ENCODE measurements around the gene ATF6B.
A peak's percentile ranks its signal among the peaks of the same experiment; 100 is the strongest.
"Not testable (repeated sequence)": the region's sequence is repeated elsewhere in the genome, so short reads cannot be mapped to it uniquely, and the experiment has no call there.

Gene ATF6B

GRCh38 chr6:32154514-32155161 lies 26.6 kb upstream of the ATF6B start:
- peak; percentile 78 for DNase-seq (ENCODE audit: low spot score)

- peak; percentile 81 for DNase-seq (ENCODE audit: low spot score)
Observed at GRCh38 chr6:32153564-32154513, 25.8 kb upstream of the ATF6B start, which contains the start of gene PPT2. TSS of gene PPT2 (plus strand) at chr6:32154141. CDS start at chr6:32154595, 454 bp downstream.

- DNase-seq (ENCODE audit: low spot score) = peak; percentile 18
Observed at GRCh38 chr6:32152769-32153563, 24.9 kb upstream of the ATF6B start.

DNA sequence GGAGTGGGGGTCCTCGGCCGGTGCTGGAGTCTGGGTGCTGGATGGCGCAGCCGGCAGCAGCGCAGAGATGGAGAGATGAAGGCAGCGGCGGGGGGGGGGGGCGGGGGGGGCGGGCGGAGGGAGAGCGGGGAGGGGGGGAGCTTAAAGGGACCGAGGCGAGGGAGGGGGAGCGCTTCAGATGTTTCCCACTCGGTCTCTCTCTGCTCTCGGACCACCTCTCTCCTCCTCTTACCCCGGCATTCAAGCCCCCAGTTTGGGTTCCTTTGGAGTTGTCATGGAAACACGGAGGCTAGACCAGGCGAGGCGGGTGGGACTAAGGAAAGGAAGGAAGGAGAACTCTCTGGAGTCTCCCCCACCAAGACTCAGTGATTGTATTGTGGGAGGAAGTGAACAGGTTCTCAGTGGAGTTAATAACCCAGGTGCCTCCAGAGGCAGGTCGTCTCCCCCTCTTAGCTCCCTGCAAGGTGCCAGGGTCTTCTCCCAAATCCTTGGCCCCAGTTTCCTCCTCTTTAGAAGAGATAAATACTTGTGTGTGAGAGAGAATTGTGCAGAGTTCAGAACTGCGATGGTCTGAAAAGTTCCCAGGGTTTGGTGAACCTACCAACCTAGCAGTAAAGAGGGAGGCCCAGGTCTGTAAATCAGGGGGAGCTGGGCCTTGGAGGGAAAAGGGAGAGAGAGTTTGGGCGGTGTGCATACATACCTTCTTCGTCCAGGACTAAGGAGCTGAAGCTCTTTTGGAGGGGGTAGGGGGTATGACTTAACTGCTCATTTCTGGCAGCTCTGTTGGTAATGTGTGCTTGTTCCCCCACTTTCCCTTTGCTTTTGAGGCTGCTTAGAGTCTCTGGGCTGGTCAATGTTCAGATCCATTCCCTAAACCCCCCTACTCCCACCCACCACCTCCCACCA lies 24.1 kb upstream of the ATF6B start, which contains the start of gene PRRT1:
Gene PRRT1, minus strand, starts transcription at position 77 of the 906 bp plus-strand sequence. CDS start 112 bp downstream, outside the sequence.
- no peak for DNase-seq (ENCODE audit: low spot score)

GRCh38 chr6:32151181-32151862 lies 23.3 kb upstream of the ATF6B start:
- no peak for DNase-seq (ENCODE audit: low spot score)

DNA sequence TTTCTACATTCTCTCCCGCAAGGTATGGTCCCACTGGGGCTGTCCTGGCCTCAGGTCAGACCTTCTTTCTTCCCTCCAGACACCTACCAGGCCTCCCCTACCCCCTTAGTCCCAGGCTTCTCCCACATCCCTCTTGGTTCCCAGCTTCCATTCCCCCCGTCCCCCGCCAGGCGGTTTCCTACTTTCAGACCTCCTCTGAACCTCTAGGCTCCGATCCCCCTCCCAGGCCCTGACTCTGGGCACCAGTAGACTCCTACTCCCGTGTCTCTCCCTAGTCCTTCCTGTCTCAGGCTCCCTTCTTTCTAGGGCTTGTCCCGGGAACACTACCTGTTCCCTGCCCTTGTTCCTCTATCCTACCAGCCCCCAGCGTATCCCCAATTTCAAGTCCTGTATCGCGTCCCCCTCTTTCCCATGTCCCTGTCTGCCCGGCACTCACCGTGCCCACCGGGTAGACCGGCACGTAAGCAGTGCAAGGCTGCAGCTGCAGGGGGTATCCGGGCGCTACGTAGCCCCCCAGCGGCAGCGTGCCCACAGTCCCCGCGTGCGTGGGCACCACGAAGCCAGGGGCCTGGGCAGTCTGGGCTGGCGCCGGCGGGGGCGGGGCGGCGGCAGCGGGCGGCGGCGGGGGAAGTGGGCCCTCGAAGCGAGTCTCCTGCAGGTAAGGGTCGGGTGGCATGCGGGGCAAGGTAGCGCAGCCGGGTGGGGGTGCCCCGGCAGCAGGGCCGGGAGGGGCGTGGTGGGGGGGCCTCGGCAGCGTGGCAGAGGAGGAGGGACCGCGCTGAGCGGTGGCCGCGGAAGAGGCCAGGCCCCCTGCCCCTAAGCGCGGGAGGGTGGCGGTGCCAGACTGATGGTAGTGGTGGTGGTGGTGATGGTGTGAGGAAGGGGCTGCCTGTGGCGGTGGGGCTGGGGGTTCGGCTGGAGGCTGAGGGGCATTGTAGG lies 22.2 kb upstream of the ATF6B start:
- no peak for DNase-seq (ENCODE audit: low spot score)

GRCh38 chr6:32149092-32149755 lies 21.2 kb upstream of the ATF6B start:
- DNase-seq (ENCODE audit: low spot score) = no peak

- no peak for DNase-seq (ENCODE audit: low spot score)
Observed at GRCh38 chr6:32148289-32149091, 20.4 kb upstream of the ATF6B start.

DNA sequence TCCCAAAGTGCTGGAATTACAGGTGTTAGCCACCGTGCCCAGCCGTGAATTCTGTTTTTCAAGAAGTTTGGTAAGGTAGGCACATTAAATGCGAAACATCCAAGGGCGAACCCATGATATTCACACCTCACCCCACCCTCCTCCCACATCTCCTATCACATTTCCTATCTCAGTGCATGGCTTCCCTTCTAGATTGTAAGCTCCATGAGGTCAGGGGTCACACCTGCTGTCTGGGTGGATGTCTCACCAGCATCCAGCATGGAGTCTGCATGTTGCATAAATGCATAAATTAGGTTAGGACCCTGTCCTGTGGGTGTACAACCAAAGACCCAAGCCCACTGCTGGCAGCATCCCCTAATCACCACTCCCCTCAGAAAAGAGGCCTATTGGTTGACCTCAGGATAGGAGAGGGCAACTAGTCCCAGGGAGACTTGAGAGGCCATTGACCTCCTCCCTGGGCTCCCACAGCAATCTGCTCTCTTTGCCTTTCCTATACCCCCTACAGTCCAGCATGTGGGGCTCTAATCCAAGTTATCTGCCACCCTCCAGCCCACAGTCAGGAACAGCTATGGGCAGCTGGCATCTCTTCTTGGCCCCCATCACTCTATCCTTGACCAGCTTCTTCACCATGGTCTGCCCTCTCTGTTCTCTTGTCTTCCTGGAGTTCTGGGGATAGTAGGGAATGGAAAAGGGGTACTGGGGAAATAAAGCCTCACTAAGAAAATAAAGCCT lies 19.5 kb upstream of the ATF6B start:
- no peak for DNase-seq (ENCODE audit: low spot score)

- DNase-seq (ENCODE audit: low spot score) = no peak
Observed at GRCh38 chr6:32146687-32147086, 18.6 kb upstream of the ATF6B start.

DNA sequence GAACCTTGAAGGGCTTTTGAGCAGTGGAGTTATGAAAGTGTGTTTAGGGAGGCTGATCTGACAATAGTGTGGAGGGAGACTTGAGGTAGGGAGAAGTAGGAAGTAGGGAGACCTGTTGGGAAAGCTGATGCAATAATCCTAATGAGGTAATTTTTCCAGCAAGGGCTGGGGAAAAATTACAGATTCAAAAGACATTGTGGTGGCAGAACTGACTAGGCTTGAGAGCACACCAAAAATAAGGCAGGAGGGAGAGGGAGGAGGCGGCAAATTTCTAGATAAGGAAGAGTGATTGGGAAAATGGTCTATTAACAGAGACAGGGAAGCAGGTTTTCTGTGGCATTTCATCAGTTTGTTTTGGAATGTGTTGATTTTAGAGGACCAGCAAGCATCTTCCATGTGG lies 18.2 kb upstream of the ATF6B start:
- DNase-seq (ENCODE audit: low spot score) = no peak

GRCh38 chr6:32144238-32144637 lies 16.2 kb upstream of the ATF6B start:
- DNase-seq (ENCODE audit: low spot score) = not testable (repeated sequence)

- no peak for DNase-seq (ENCODE audit: low spot score)
Observed at GRCh38 chr6:32140420-32141046, 12.5 kb upstream of the ATF6B start.

- DNase-seq (ENCODE audit: low spot score) = no peak
Observed at GRCh38 chr6:32139590-32139989, 11.5 kb upstream of the ATF6B start.

GRCh38 chr6:32137454-32137853 lies 9.4 kb upstream of the ATF6B start:
- DNase-seq (ENCODE audit: low spot score) = no peak

- no peak for DNase-seq (ENCODE audit: low spot score)
Observed at GRCh38 chr6:32133786-32134185, 5.7 kb upstream of the ATF6B start.

DNA sequence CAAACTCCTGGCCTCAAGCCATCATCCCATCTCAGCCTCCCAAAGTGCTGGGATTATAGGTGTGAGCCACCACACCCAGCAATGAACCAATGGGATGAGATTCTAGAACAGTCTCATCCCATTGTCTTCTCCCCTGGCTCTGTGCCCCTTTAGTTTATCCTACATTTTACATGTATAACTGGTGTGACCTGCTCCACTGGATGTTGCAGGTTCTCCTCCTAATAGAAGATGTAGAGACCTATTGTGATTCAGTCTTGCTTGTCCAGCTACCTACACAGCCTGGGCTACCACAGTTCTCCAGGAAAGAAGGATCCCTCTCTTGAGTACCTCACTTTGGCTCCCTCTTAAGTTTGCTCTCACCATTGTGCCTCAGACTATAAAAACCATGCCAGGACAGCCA lies 4.1 kb upstream of the ATF6B start:
- no peak for DNase-seq (ENCODE audit: low spot score)

Measured in SW480 (cell line).